Erythroblast (primary cell): ENCODE data around the gene ELMOD3.

Source experiments
- GATA1 ChIP-seq: IDR thresholded peaks from 2 replicates; pipeline ENCODE4 v1.6.1; 2011; ENCODE audit warnings: low read depth, mild to moderate bottlenecking, control low read depth, low read length, moderate library complexity
- POLR2A ChIP-seq: IDR thresholded peaks from 2 replicates; pipeline ENCODE4 v1.6.1; 2011; ENCODE audit warnings: mild to moderate bottlenecking, low read length

DNA sequence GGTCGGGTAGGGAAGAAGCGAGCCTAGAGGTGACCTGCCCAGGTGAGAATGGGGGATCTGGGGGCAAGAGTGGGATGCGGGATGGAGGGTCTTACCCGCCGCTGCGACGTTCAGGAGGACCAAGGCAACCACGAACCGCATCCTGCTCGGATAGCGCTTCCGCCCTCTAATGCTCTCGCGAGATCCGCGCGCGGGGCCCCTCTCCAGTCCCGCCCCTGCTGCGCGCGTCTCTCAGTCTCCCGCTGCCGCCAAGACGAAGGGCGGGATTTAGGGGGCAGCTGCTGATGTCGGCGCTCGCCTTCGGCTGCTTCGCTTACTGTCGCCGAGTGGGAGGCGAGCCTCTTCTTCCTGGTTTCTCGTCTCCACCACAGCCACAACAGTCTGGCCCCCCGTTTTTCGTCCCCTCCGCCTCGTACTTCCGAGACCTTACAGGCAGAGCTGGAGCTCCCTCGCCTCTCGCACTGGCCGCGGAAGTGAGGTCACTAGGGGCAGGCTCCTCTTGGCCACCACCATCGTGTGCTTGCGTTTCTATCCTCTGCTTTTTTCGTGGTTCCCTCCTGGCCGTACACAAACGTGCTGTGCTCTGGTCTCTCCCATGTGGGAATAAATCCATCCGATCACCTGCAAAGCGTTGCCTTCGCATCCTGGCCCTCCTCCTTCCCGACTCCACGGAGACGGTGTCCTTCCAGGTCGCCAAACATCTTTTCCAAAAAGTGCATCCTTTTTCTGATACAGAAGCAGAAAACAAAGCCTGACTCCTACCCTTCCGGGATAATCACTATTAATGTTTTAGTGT, 26.5 kb upstream of the ELMOD3 start, which contains the start of gene TGOLN2:
- TF ChIP-seq POLR2A (peak; percentile 100), GATA1 (no peak)
